Smooth muscle cell (in vitro differentiated cells): ENCODE measurements around the gene DLGAP4. TPM values are rescaled to one million over a fixed set of nuclear protein-coding genes. Genes with fewer than 3 reads are reported as not detected.

Experiments used
- DNase-seq: peaks from one replicate; lab custom pipeline; 2025; ENCODE audit not compliant: unreplicated experiment; lab: John Stamatoyannopoulos, UW
- H2AFZ ChIP-seq: fragments of 200-600 bp; sonication (generic); 2 replicates; pipeline ENCODE4 v1.6.0; 2016; ENCODE audit warnings: antibody characterized with exemption, low read depth, mild to moderate bottlenecking
- H3F3A ChIP-seq: fragments of 200-600 bp; sonication (generic); 2 replicates; pipeline ENCODE4 v1.6.0; 2017; ENCODE audit warnings: antibody characterized with exemption, low read depth
- H3K27ac ChIP-seq: fragments of 200-600 bp; sonication (generic); 2 replicates; pipeline ENCODE4 v1.5.1; 2016; ENCODE audit warnings: low read depth, mild to moderate bottlenecking
- H3K27me3 ChIP-seq: fragments of 200-600 bp; sonication (generic); 2 replicates; pipeline ENCODE4 v1.6.1; 2016; ENCODE audit warnings: low read depth, mild to moderate bottlenecking
- H3K36me3 ChIP-seq: fragments of 200-600 bp; sonication (generic); 2 replicates; pipeline ENCODE4 v1.5.1; 2016; ENCODE audit warnings: low read depth
- H3K4me1 ChIP-seq: fragments of 200-600 bp; sonication (generic); 2 replicates; pipeline ENCODE4 v1.5.1; 2016; ENCODE audit warnings: low read depth
- H3K4me2 ChIP-seq: fragments of 200-600 bp; sonication (generic); 2 replicates; pipeline ENCODE4 v1.6.0; 2016; ENCODE audit warnings: mild to moderate bottlenecking
- H3K4me3 ChIP-seq: fragments of 200-600 bp; sonication (generic); 2 replicates; pipeline ENCODE4 v1.5.1; 2016; ENCODE audit warnings: mild to moderate bottlenecking
- H3K79me2 ChIP-seq: fragments of 200-600 bp; sonication (generic); 2 replicates; pipeline ENCODE4 v1.6.0; 2016; ENCODE audit warnings: low read depth, mild to moderate bottlenecking
- H3K9ac ChIP-seq: fragments of 200-600 bp; sonication (generic); 2 replicates; pipeline ENCODE4 v1.6.0; 2016; ENCODE audit warnings: low read depth
- H3K9me3 ChIP-seq: fragments of 200-600 bp; sonication (generic); replicated peaks from 2 replicates; pipeline ENCODE4 v1.5.1; 2016; ENCODE audit warnings: low read depth
- H4K20me1 ChIP-seq: fragments of 200-600 bp; sonication (generic); 2 replicates; pipeline ENCODE4 v1.6.0; 2016; ENCODE audit warnings: low read depth
- WGBS: methylation state at CpG from one replicate; pipeline ENCODE4 v1.1.7; 2016; ENCODE audit warnings: low lambda C conversion rate; 5-methylcytosine and 5-hydroxymethylcytosine counted together
- polyA plus RNA-seq: library from polyadenylated mRNA; unstranded; fragments of >200 nt; fragmentation: Nextera tagmentation; extraction: Ambion mirVana; gene quantifications from 2 replicates; pipeline ENCODE4 v1.2.1, GENCODE V29; 2016
- total RNA-seq: library from RNA; depleted of rRNA; stranded (reverse); fragments of >200 nt; gene quantifications from 2 replicates; pipeline ENCODE4 v1.2.3, GENCODE V29; 2014
- TF ChIP-seq, protein P1 (sequence below): fragments of 200-600 bp; sonication (generic); IDR thresholded peaks from 2 replicates; pipeline ENCODE4 v1.5.1; 2017; ENCODE audit warnings: borderline replicate concordance, mild to moderate bottlenecking, antibody characterized with exemption; ENCODE audit not compliant: insufficient read depth, poor library complexity, severe bottlenecking

DLGAP4 gene
- total and polyA plus RNA-seq, 2 experiments from 2014 or later = 86.8 to 102 TPM

DNA sequence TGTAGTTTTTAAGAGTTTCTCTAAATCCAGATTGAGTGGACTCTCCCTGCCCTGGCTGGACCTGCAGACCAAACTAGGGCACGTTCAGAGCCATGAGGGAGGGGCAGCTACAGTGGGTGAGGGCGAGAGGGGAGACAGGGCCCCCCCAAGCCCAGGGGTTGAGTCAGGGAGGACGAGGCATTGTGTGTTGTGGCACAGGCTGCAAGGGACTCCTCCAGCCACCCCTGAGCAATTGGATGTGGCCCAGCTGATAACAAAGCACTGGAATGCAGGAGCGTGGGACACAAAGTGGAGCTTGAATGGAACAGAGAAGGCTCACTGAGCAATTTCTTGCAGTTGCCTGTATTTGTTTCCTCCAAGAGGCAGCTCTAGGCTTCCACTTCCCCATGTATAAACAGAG, 191.7 kb downstream of the DLGAP4 start:
- Histone ChIP-seq H3K27ac (peak overlapping the region; percentile 42), H3K36me3 (no peaks in the 10 kb centered on the region), H3K4me2 (no peak overlapping the region), H4K20me1 (peaks cover 99% of the 10 kb centered on the region), H3K4me1 (peaks cover 12% of the 10 kb centered on the region), H3K4me3 (no peak overlapping the region), H3K79me2 (peaks cover 73% of the 10 kb centered on the region), H2AFZ (no peak overlapping the region), H3K9me3 (no peaks in the 10 kb centered on the region), H3F3A (peaks cover 18% of the 10 kb centered on the region), H3K9ac (no peak overlapping the region), H3K27me3 (no peaks in the 10 kb centered on the region)
- TF ChIP-seq, protein P1, sequence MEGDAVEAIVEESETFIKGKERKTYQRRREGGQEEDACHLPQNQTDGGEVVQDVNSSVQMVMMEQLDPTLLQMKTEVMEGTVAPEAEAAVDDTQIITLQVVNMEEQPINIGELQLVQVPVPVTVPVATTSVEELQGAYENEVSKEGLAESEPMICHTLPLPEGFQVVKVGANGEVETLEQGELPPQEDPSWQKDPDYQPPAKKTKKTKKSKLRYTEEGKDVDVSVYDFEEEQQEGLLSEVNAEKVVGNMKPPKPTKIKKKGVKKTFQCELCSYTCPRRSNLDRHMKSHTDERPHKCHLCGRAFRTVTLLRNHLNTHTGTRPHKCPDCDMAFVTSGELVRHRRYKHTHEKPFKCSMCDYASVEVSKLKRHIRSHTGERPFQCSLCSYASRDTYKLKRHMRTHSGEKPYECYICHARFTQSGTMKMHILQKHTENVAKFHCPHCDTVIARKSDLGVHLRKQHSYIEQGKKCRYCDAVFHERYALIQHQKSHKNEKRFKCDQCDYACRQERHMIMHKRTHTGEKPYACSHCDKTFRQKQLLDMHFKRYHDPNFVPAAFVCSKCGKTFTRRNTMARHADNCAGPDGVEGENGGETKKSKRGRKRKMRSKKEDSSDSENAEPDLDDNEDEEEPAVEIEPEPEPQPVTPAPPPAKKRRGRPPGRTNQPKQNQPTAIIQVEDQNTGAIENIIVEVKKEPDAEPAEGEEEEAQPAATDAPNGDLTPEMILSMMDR = no peak
- no peak for DNase-seq
- 63% methylated on average over 4 of the region's 4 CpGs for WGBS

DNA sequence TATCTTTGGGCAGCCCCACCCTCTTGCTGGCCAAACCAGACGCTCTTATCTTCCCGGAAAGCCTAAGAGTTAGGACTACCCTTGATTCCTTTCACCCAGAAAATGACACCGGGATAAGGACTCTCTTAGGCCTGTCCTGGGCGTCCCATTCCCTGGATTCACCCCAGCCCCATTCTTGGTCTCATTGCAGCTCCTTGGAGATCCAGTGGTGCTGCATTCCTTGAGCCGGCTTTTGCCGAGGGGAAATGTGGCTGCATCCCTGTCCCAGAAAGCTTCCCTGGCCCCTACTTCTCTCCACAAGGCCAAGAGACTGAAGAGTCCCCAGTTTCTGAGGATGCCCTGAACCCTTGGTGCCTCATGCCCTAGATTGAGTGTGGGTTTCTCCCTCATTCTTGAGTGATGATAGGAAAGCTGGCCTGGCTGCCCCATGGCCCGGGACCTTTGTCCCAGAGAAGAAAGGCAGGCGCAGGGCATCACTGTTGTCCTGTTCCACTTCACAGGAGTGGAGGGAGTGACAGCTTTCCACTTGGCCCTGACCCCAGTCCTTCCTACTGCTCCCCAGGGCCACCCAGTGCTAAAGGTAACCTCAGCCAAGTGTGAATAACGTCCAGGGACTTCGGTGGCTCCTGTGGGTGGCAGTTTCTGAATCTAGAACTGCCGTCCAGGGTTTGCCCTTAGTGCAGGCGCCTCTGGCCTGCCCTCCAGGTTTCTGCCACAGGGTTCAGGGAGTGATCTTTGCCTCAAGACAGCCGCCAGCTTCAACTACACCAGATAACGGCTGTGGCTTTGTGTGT, 192.4 kb downstream of the DLGAP4 start:
- Histone ChIP-seq H3F3A (peaks cover 13% of the 10 kb centered on the region), H3K36me3 (no peaks in the 10 kb centered on the region), H4K20me1 (peaks cover 99% of the 10 kb centered on the region), H2AFZ (no peak overlapping the region), H3K27ac (peak overlapping the region; percentile 33), H3K4me1 (peaks cover 12% of the 10 kb centered on the region), H3K27me3 (no peaks in the 10 kb centered on the region), H3K79me2 (peaks cover 69% of the 10 kb centered on the region), H3K4me3 (no peak overlapping the region), H3K9me3 (no peaks in the 10 kb centered on the region), H3K9ac (no peak overlapping the region), H3K4me2 (no peak overlapping the region)
- no peak for DNase-seq
- TF ChIP-seq, protein P1 = no peak
- 82% methylated on average over 14 of the region's 14 CpGs for WGBS

DNA sequence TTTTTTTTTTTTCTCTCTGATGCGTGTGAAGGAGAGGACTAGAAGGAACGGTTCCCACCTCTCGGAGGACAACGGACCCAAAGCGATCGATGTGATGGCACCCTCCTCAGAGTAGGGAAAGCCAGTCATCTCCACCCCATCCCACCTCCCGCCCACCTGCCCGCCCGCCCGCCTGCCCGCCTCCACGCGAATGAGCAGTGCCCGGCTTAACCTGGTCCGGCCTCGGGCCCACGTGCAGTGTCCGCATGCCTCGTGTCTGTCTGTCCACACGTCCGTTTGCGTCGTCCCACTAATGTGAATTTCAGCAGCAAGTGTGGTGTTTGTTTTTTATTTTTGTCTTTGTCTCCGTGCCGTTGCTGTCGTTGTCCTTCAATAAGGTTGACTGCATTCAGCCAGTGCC, 193.1 kb downstream of the DLGAP4 start:
- Histone ChIP-seq H3K79me2 (peaks cover 69% of the 10 kb centered on the region), H3K9me3 (no peaks in the 10 kb centered on the region), H3K27ac (peak overlapping the region; percentile 42), H4K20me1 (peaks cover 99% of the 10 kb centered on the region), H3K9ac (no peak overlapping the region), H3K4me3 (no peak overlapping the region), H3K27me3 (no peaks in the 10 kb centered on the region), H3K4me2 (peak overlapping the region; percentile 6), H3F3A (peaks cover 14% of the 10 kb centered on the region), H3K36me3 (peaks cover 5% of the 10 kb centered on the region), H3K4me1 (peaks cover 12% of the 10 kb centered on the region), H2AFZ (no peak overlapping the region)
- 95% methylated on average over 23 of the region's 26 CpGs for WGBS
- TF ChIP-seq, protein P1 = no peak
- DNase-seq = no peak
